Measurements from ENCODE around the gene ARHGEF4.

ARHGEF4 gene

GRCh38 chr2:131048641-131049040 is 211.9 kb downstream of the ARHGEF4 start:
- no peak overlapping the region for H3K27ac ChIP-seq (ENCODE audit: low read depth, low read length)
- no peak overlapping the region for H2BK12ac ChIP-seq (ENCODE audit: low read length)
- H3K27me3 ChIP-seq (ENCODE audit: insufficient read depth, low read length) = no peaks in the 10 kb centered on the region
- H3K14ac ChIP-seq (ENCODE audit: low read length) = no peak overlapping the region
- no peak for DNase-seq
- no peak overlapping the region for H3K4me3 ChIP-seq (ENCODE audit: low read depth, low read length)
- no peak overlapping the region for H2AK5ac ChIP-seq (ENCODE audit: low read length)
- H2BK120ac ChIP-seq (ENCODE audit: insufficient read depth, low read length, poor library complexity) = no peak overlapping the region
- H3K9me3 ChIP-seq (ENCODE audit: insufficient read depth, low read depth, low read length) = peaks cover 2% of the 10 kb centered on the region
- no peak overlapping the region for H3K4ac ChIP-seq (ENCODE audit: low read depth, low read length)
- peaks cover 47 to 55% of the 10 kb centered on the region in 2 experiments for H3K36me3 ChIP-seq (ENCODE audit: control insufficient read depth in 1 of 2, insufficient read depth in 2 of 2, low read length in 2 of 2)
- no peak overlapping the region for H3K9ac ChIP-seq (ENCODE audit: low read length)
- H3K18ac ChIP-seq (ENCODE audit: low read length) = no peak overlapping the region
- no peaks in the 10 kb centered on the region for H3K4me1 ChIP-seq (ENCODE audit: control insufficient read depth in 1 of 2, insufficient read depth in 2 of 2, low read length in 2 of 2)
- no peak overlapping the region for H2BK5ac ChIP-seq (ENCODE audit: low read depth, low read length, poor library complexity)
- no peak overlapping the region for H4K12ac ChIP-seq (ENCODE audit: low read depth, low read length)
- no peaks in the 10 kb centered on the region for H3K79me2 ChIP-seq (ENCODE audit: control insufficient read depth, insufficient read depth, low read length, poor library complexity)
- H3K23ac ChIP-seq (ENCODE audit: low read length) = no peak overlapping the region
- no peak overlapping the region for H2AFZ ChIP-seq (ENCODE audit: insufficient read depth, low read length, poor library complexity)
- no peak overlapping the region for H4K8ac ChIP-seq (ENCODE audit: low read depth, low read length)
- no peak overlapping the region for H4K91ac ChIP-seq (ENCODE audit: low read depth, low read length)
- no peaks in the 10 kb centered on the region for H3K79me1 ChIP-seq (ENCODE audit: low read length)
- WGBS (ENCODE audit: extremely low coverage, insufficient coverage, insufficient read length) = no CpG with 5 or more reads among the region's 6 CpGs
- H3K4me2 ChIP-seq (ENCODE audit: low read length) = no peak overlapping the region

- no peak overlapping the region for H3K18ac ChIP-seq (ENCODE audit: low read length)
- H2BK120ac ChIP-seq (ENCODE audit: insufficient read depth, low read length, poor library complexity) = no peak overlapping the region
- no peak overlapping the region for H3K4me2 ChIP-seq (ENCODE audit: low read length)
- DNase-seq = peak in 1 of 2 donors; percentile 35
- H3K4me3 ChIP-seq (ENCODE audit: low read depth, low read length) = no peak overlapping the region
- no CpG with 5 or more reads among the region's 7 CpGs for WGBS (ENCODE audit: extremely low coverage, insufficient coverage, insufficient read length)
- H3K23ac ChIP-seq (ENCODE audit: low read length) = no peak overlapping the region
- no peak overlapping the region for H2BK5ac ChIP-seq (ENCODE audit: low read depth, low read length, poor library complexity)
- H3K79me1 ChIP-seq (ENCODE audit: low read length) = no peaks in the 10 kb centered on the region
- no peak overlapping the region for H3K9ac ChIP-seq (ENCODE audit: low read length)
- no peaks in the 10 kb centered on the region for H3K27me3 ChIP-seq (ENCODE audit: insufficient read depth, low read length)
- no peak overlapping the region for H2BK12ac ChIP-seq (ENCODE audit: low read length)
- no peaks in the 10 kb centered on the region for H3K4me1 ChIP-seq (ENCODE audit: control insufficient read depth in 1 of 2, insufficient read depth in 2 of 2, low read length in 2 of 2)
- H3K27ac ChIP-seq (ENCODE audit: low read depth, low read length) = no peak overlapping the region
- H4K91ac ChIP-seq (ENCODE audit: low read depth, low read length) = no peak overlapping the region
- H3K4ac ChIP-seq (ENCODE audit: low read depth, low read length) = no peak overlapping the region
- H3K36me3 ChIP-seq (ENCODE audit: control insufficient read depth in 1 of 2, insufficient read depth in 2 of 2, low read length in 2 of 2) = peaks cover 52 to 56% of the 10 kb centered on the region in 2 experiments
- H2AK5ac ChIP-seq (ENCODE audit: low read length) = no peak overlapping the region
- no peak overlapping the region for H4K8ac ChIP-seq (ENCODE audit: low read depth, low read length)
- no peaks in the 10 kb centered on the region for H3K9me3 ChIP-seq (ENCODE audit: insufficient read depth, low read depth, low read length)
- no peak overlapping the region for H3K14ac ChIP-seq (ENCODE audit: low read length)
- no peak overlapping the region for H4K12ac ChIP-seq (ENCODE audit: low read depth, low read length)
- H2AFZ ChIP-seq (ENCODE audit: insufficient read depth, low read length, poor library complexity) = no peak overlapping the region
- no peaks in the 10 kb centered on the region for H3K79me2 ChIP-seq (ENCODE audit: control insufficient read depth, insufficient read depth, low read length, poor library complexity)
Observed at GRCh38 chr2:131049150-131049718, 212.5 kb downstream of the ARHGEF4 start.

GRCh38 chr2:131050896-131051295 is 214.2 kb downstream of the ARHGEF4 start:
- Histone ChIP-seq H4K12ac (ENCODE audit: low read depth, low read length) (no peak overlapping the region), H2BK12ac (ENCODE audit: low read length) (no peak overlapping the region), H2BK120ac (ENCODE audit: insufficient read depth, low read length, poor library complexity) (no peak overlapping the region), H3K27me3 (ENCODE audit: insufficient read depth, low read length) (no peaks in the 10 kb centered on the region), H3K79me2 (ENCODE audit: control insufficient read depth, insufficient read depth, low read length, poor library complexity) (no peaks in the 10 kb centered on the region), H3K18ac (ENCODE audit: low read length) (no peak overlapping the region), H3K27ac (ENCODE audit: low read depth, low read length) (no peak overlapping the region), H4K91ac (ENCODE audit: low read depth, low read length) (no peak overlapping the region), H2BK5ac (ENCODE audit: low read depth, low read length, poor library complexity) (no peak overlapping the region), H3K4me3 (ENCODE audit: low read depth, low read length) (no peak overlapping the region), H3K4me2 (ENCODE audit: low read length) (no peak overlapping the region), H3K79me1 (ENCODE audit: low read length) (no peaks in the 10 kb centered on the region), H3K14ac (ENCODE audit: low read length) (no peak overlapping the region), H3K9me3 (ENCODE audit: insufficient read depth, low read depth, low read length) (no peaks in the 10 kb centered on the region), H3K9ac (ENCODE audit: low read length) (no peak overlapping the region), H4K8ac (ENCODE audit: low read depth, low read length) (no peak overlapping the region), H3K36me3 (ENCODE audit: control insufficient read depth in 1 of 2, insufficient read depth in 2 of 2, low read length in 2 of 2) (peaks cover 66 to 71% of the 10 kb centered on the region in 2 experiments), H3K23ac (ENCODE audit: low read length) (no peak overlapping the region), H2AK5ac (ENCODE audit: low read length) (no peak overlapping the region), H2AFZ (ENCODE audit: insufficient read depth, low read length, poor library complexity) (no peak overlapping the region), H3K4ac (ENCODE audit: low read depth, low read length) (no peak overlapping the region), H3K4me1 (ENCODE audit: control insufficient read depth in 1 of 2, insufficient read depth in 2 of 2, low read length in 2 of 2) (no peaks in the 10 kb centered on the region)
- no peak for DNase-seq
- WGBS (ENCODE audit: extremely low coverage, insufficient coverage, insufficient read length) = no CpG with 5 or more reads among the region's 8 CpGs

GRCh38 chr2:131052741-131053263 is 216.1 kb downstream of the ARHGEF4 start:
- Histone ChIP-seq H3K79me2 (ENCODE audit: control insufficient read depth, insufficient read depth, low read length, poor library complexity) (no peaks in the 10 kb centered on the region), H3K4ac (ENCODE audit: low read depth, low read length) (no peak overlapping the region), H2BK12ac (ENCODE audit: low read length) (no peak overlapping the region), H3K79me1 (ENCODE audit: low read length) (no peaks in the 10 kb centered on the region), H3K27me3 (ENCODE audit: insufficient read depth, low read length) (no peaks in the 10 kb centered on the region), H3K4me3 (ENCODE audit: low read depth, low read length) (no peak overlapping the region), H3K14ac (ENCODE audit: low read length) (no peak overlapping the region), H4K8ac (ENCODE audit: low read depth, low read length) (no peak overlapping the region), H3K9me3 (ENCODE audit: insufficient read depth, low read depth, low read length) (no peaks in the 10 kb centered on the region), H3K36me3 (ENCODE audit: control insufficient read depth in 1 of 2, insufficient read depth in 2 of 2, low read length in 2 of 2) (peaks cover 54 to 71% of the 10 kb centered on the region in 2 experiments), H2BK120ac (ENCODE audit: insufficient read depth, low read length, poor library complexity) (no peak overlapping the region), H3K27ac (ENCODE audit: low read depth, low read length) (no peak overlapping the region), H4K91ac (ENCODE audit: low read depth, low read length) (no peak overlapping the region), H3K23ac (ENCODE audit: low read length) (no peak overlapping the region), H2AFZ (ENCODE audit: insufficient read depth, low read length, poor library complexity) (no peak overlapping the region), H4K12ac (ENCODE audit: low read depth, low read length) (no peak overlapping the region), H3K18ac (ENCODE audit: low read length) (no peak overlapping the region), H3K9ac (ENCODE audit: low read length) (no peak overlapping the region), H2AK5ac (ENCODE audit: low read length) (no peak overlapping the region), H3K4me2 (ENCODE audit: low read length) (no peak overlapping the region), H3K4me1 (ENCODE audit: control insufficient read depth in 1 of 2, insufficient read depth in 2 of 2, low read length in 2 of 2) (no peaks in the 10 kb centered on the region), H2BK5ac (ENCODE audit: low read depth, low read length, poor library complexity) (no peak overlapping the region)
- DNase-seq = no peak
- no CpG with 5 or more reads among the region's 8 CpGs for WGBS (ENCODE audit: extremely low coverage, insufficient coverage, insufficient read length)
